Memory B cell (primary cell): Measurements from ENCODE around the gene ANKRD63.

Experiments used
- ATAC-seq: fragments of 150-1000 bp; cut with Tn5 transposase; 2 replicates; pipeline ENCODE4 v1.10.0; 2021; ENCODE audit warnings: low read depth, mild to moderate bottlenecking, moderate library complexity
- DNase-seq, 2 donors: peaks; one replicate each; pipeline ENCODE4 v3.0.0; 2022; ENCODE audit warnings: low spot score in 2 of 2
- H3K27ac Mint-ChIP-seq: one replicate; pipeline ENCODE4 v1.8.0; 2022; ENCODE audit warnings: mild to moderate bottlenecking, moderate library complexity, mixed read lengths
- H3K27me3 Mint-ChIP-seq: one replicate; pipeline ENCODE4 v1.8.0; 2022; ENCODE audit warnings: mixed read lengths
- H3K36me3 Mint-ChIP-seq: one replicate; pipeline ENCODE4 v1.8.0; 2022; ENCODE audit warnings: mild to moderate bottlenecking, mixed read lengths
- H3K4me1 Mint-ChIP-seq: one replicate; pipeline ENCODE4 v1.8.0; 2022; ENCODE audit warnings: mixed read lengths
- H3K4me3 Mint-ChIP-seq: one replicate; pipeline ENCODE4 v1.8.0; 2022; ENCODE audit warnings: mild to moderate bottlenecking, moderate library complexity, mixed read lengths
- H3K9me3 Mint-ChIP-seq: one replicate; pipeline ENCODE4 v1.8.0; 2022; ENCODE audit warnings: mixed read lengths

The ANKRD63 gene

GRCh38 chr15:40257656-40258450, 25.0 kb downstream of the ANKRD63 start:
- no peak for DNase-seq
- Mint-ChIP-seq H3K9me3 (no peaks in the 10 kb centered on the region), H3K27me3 (peaks cover 9% of the 10 kb centered on the region), H3K27ac (no peak overlapping the region), H3K4me3 (no peak overlapping the region), H3K4me1 (peaks cover 11% of the 10 kb centered on the region), H3K36me3 (no peaks in the 10 kb centered on the region)
- no peak for ATAC-seq

GRCh38 chr15:40256638-40257235, 26.1 kb downstream of the ANKRD63 start:
- Mint-ChIP-seq H3K36me3 (no peaks in the 10 kb centered on the region), H3K27me3 (peaks cover 10% of the 10 kb centered on the region), H3K27ac (no peak overlapping the region), H3K4me3 (no peak overlapping the region), H3K4me1 (peaks cover 11% of the 10 kb centered on the region), H3K9me3 (no peaks in the 10 kb centered on the region)
- ATAC-seq = no peak
- DNase-seq = no peak

- no peak overlapping the region for H3K27ac Mint-ChIP-seq
- no peaks in the 10 kb centered on the region for H3K36me3 Mint-ChIP-seq
- no peak for DNase-seq
- H3K27me3 Mint-ChIP-seq = peaks cover 11% of the 10 kb centered on the region
- no peak overlapping the region for H3K4me3 Mint-ChIP-seq
- H3K4me1 Mint-ChIP-seq = peaks cover 11% of the 10 kb centered on the region
- H3K9me3 Mint-ChIP-seq = no peaks in the 10 kb centered on the region
- no peak for ATAC-seq
These were observed 27.8 kb downstream of the ANKRD63 start for GRCh38 chr15:40255033-40255432.

GRCh38 chr15:40254452-40254851, 28.4 kb downstream of the ANKRD63 start:
- H3K4me3 Mint-ChIP-seq = no peak overlapping the region

GRCh38 chr15:40253167-40253790, 29.6 kb downstream of the ANKRD63 start:
- H3K27me3 Mint-ChIP-seq = peaks cover 11% of the 10 kb centered on the region
- H3K36me3 Mint-ChIP-seq = no peaks in the 10 kb centered on the region
- ATAC-seq (no peak), DNase-seq (no peak)
- H3K4me3 Mint-ChIP-seq = peak overlapping the region; percentile 78
- H3K9me3 Mint-ChIP-seq = no peaks in the 10 kb centered on the region
- peaks cover 11% of the 10 kb centered on the region for H3K4me1 Mint-ChIP-seq
- H3K27ac Mint-ChIP-seq = no peak overlapping the region

More at GRCh38 chr15:40254452-40254851, 28.4 kb downstream of the ANKRD63 start:
- Mint-ChIP-seq H3K27ac (no peak overlapping the region), H3K4me1 (peaks cover 11% of the 10 kb centered on the region), H3K36me3 (no peaks in the 10 kb centered on the region), H3K27me3 (peaks cover 11% of the 10 kb centered on the region), H3K9me3 (no peaks in the 10 kb centered on the region)
- DNase-seq = no peak
- no peak for ATAC-seq

GRCh38 chr15:40252438-40253166, 30.3 kb downstream of the ANKRD63 start:
- H3K4me3 Mint-ChIP-seq = peak overlapping the region; percentile 78
- DNase-seq = no peak
- H3K27me3 Mint-ChIP-seq = peaks cover 11% of the 10 kb centered on the region
- no peaks in the 10 kb centered on the region for H3K36me3 Mint-ChIP-seq
- peak; percentile 72 for ATAC-seq
- H3K9me3 Mint-ChIP-seq = no peaks in the 10 kb centered on the region
- H3K4me1 Mint-ChIP-seq = peaks cover 11% of the 10 kb centered on the region
- no peak overlapping the region for H3K27ac Mint-ChIP-seq

- peaks cover 11% of the 10 kb centered on the region for H3K27me3 Mint-ChIP-seq
- DNase-seq (no peak), ATAC-seq (no peak)
- peak overlapping the region; percentile 40 for H3K4me3 Mint-ChIP-seq
- H3K4me1 Mint-ChIP-seq = peaks cover 11% of the 10 kb centered on the region
- H3K9me3 Mint-ChIP-seq = no peaks in the 10 kb centered on the region
- no peak overlapping the region for H3K27ac Mint-ChIP-seq
- no peaks in the 10 kb centered on the region for H3K36me3 Mint-ChIP-seq
These were observed 30.8 kb downstream of the ANKRD63 start for GRCh38 chr15:40252141-40252437.

- DNase-seq (no peak), ATAC-seq (no peak)
- Mint-ChIP-seq H3K4me1 (peaks cover 11% of the 10 kb centered on the region), H3K27ac (no peak overlapping the region), H3K27me3 (peaks cover 11% of the 10 kb centered on the region), H3K36me3 (no peaks in the 10 kb centered on the region), H3K4me3 (peak overlapping the region; percentile 40), H3K9me3 (no peaks in the 10 kb centered on the region)
These were observed 31.3 kb downstream of the ANKRD63 start for GRCh38 chr15:40251486-40252140.

- no peak overlapping the region for H3K27ac Mint-ChIP-seq
- H3K36me3 Mint-ChIP-seq = no peaks in the 10 kb centered on the region
- no peaks in the 10 kb centered on the region for H3K9me3 Mint-ChIP-seq
- ATAC-seq (no peak), DNase-seq (no peak)
- peak overlapping the region; percentile 40 for H3K4me3 Mint-ChIP-seq
- H3K27me3 Mint-ChIP-seq = peaks cover 11% of the 10 kb centered on the region
- peaks cover 11% of the 10 kb centered on the region for H3K4me1 Mint-ChIP-seq
These were observed 31.9 kb downstream of the ANKRD63 start for GRCh38 chr15:40250771-40251483.

- Mint-ChIP-seq H3K27me3 (peaks cover 11% of the 10 kb centered on the region), H3K4me3 (no peak overlapping the region), H3K9me3 (no peaks in the 10 kb centered on the region), H3K27ac (no peak overlapping the region), H3K36me3 (no peaks in the 10 kb centered on the region), H3K4me1 (peaks cover 11% of the 10 kb centered on the region)
- ATAC-seq = no peak
- DNase-seq = no peak
These were observed 32.6 kb downstream of the ANKRD63 start for GRCh38 chr15:40250304-40250656.

GRCh38 chr15:40249477-40250303, 33.2 kb downstream of the ANKRD63 start:
- Mint-ChIP-seq H3K4me1 (peaks cover 11% of the 10 kb centered on the region), H3K27ac (no peak overlapping the region), H3K36me3 (no peaks in the 10 kb centered on the region), H3K9me3 (no peaks in the 10 kb centered on the region), H3K4me3 (no peak overlapping the region), H3K27me3 (peaks cover 11% of the 10 kb centered on the region)
- no peak for DNase-seq
- no peak for ATAC-seq

GRCh38 chr15:40248006-40248783, 34.7 kb downstream of the ANKRD63 start:
- no peaks in the 10 kb centered on the region for H3K36me3 Mint-ChIP-seq
- peaks cover 3% of the 10 kb centered on the region for H3K4me1 Mint-ChIP-seq
- ATAC-seq = no peak
- no peaks in the 10 kb centered on the region for H3K9me3 Mint-ChIP-seq
- DNase-seq = no peak
- H3K27ac Mint-ChIP-seq = no peak overlapping the region
- H3K4me3 Mint-ChIP-seq = no peak overlapping the region
- H3K27me3 Mint-ChIP-seq = peaks cover 4% of the 10 kb centered on the region
